ES-I3 (cell line): ENCODE measurements around the gene PAPPA2.
"Not testable (repeated sequence)": the region's sequence is repeated elsewhere in the genome, so short reads cannot be mapped to it uniquely, and the experiment has no call there.

Experiments used
- H3K36me3 ChIP-seq: 2 replicates; pipeline ENCODE4 v1.6.1; 2013; ENCODE audit warnings: mild to moderate bottlenecking, low read length, control low read depth, moderate library complexity; ENCODE audit not compliant: insufficient read depth
- H3K4me1 ChIP-seq: 2 replicates; pipeline ENCODE4 v1.6.1; 2013; ENCODE audit warnings: mild to moderate bottlenecking, control low read depth, low read length; ENCODE audit not compliant: insufficient read depth
- H3K9ac ChIP-seq: 2 replicates; pipeline ENCODE4 v1.6.1; 2013; ENCODE audit warnings: low read depth, mild to moderate bottlenecking, low read length, moderate library complexity
- H3K9me3 ChIP-seq: 2 replicates; pipeline ENCODE4 v1.6.1; 2013; ENCODE audit warnings: mild to moderate bottlenecking, low read length, moderate library complexity; ENCODE audit not compliant: control insufficient read depth, insufficient read depth

Gene PAPPA2

DNA sequence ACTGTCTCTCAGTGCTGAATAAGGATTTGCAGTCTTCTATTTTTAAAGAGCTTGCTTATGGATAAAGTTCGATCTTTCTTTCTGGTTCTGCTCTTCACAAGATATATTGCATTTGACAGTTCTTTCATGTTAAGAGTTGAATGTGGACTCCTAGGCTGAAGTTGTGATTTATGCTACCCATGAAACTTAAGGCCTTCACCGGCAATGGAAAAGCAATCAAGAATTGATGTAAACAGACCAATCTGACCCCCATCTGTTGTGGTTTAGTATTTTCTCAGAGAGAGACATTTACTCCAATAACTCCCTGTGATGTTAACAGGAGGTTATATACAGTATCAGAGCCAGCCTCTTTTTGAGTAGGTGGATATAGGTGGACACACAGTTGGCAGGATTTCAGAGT, 165.8 kb downstream of the PAPPA2 start:
- no peak overlapping the region for H3K9ac ChIP-seq

DNA sequence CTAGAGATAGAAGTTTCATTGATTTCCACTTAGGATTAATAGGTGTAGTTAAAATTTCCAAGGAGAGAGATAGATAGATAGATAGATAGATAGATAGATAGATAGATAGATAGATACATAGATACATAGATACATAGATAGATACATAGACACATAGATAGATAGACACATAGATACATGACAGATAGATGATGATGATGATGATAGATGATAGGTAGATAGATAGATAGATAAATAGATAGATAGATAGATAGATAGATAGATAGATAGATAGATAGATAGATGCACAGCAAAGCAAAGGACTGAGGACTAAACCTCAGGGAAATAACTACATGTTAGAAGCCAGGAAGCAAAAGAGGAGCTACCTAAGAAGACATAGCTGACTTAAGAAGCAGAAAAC, 171.8 kb downstream of the PAPPA2 start:
- H3K9ac ChIP-seq, H3K36me3 ChIP-seq, H3K4me1 ChIP-seq, H3K9me3 ChIP-seq: not testable (repeated sequence)

More for the DNA sequence above, 165.8 kb downstream of the PAPPA2 start:
- Histone ChIP-seq H3K9me3 (no peaks in the 10 kb centered on the region), H3K36me3 (no peaks in the 10 kb centered on the region; the same call in 1 of the 2 replicates), H3K4me1 (no peaks in the 10 kb centered on the region)

DNA sequence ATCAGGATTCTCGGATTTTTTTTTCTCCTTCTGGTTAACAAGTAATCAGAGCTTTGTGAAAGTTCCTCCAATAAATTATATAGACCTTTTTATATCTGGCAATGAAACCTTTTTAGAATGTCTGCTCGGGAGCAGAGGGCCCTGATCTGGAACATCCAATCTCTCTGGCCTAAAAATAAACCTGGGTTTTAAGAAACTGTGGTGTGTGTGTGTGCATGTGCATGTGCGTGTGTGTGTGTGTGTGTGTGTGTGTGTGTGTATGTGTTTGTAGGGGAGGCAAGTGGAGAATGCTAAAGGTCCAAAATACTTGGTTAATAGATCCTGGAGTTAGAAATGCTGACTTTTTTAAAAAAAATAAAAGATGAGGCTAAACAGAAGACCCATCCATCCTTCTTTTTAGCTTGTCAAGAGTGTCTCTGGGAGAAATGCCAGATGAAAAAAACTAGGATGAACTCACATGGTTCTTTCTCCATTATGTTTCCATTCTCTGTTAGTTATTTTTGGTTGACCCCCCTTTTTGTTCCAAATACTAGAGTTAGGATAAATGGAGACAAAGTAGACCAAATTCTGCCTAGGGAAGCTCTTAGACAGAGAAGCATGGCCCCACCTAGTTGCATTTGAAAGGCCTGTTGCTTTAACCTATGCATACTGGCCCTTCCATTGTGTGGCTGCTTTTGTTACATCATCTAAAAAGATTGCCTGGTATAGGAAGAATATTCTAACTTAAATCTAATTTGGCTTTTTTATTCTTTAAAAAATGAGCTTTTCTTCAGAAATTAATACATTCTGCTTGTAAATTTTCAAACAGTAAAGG, 175.9 kb downstream of the PAPPA2 start:
- Histone ChIP-seq H3K9ac (no peak overlapping the region), H3K4me1 (no peaks in the 10 kb centered on the region), H3K36me3 (no peaks in the 10 kb centered on the region), H3K9me3 (no peaks in the 10 kb centered on the region)

DNA sequence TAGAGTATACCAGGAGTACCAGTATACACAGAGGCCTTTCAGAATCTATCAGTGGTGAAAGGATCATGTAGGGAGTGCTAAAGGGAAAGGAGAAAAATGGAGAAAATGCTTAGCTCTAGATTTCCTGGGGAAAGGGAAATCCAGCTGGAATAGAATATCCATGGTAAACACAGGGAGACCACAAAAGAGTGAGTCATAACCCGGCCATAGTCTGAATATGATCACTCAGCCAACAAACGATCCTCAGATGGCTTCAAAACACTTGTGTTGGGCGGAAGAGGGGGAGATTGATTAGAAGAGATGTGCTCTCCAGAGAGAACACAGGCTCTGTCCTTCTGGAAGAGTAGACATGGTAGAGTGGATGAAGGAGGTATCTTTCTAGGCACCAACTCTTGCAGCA, 180.6 kb downstream of the PAPPA2 start:
- H3K36me3 ChIP-seq = no peaks in the 10 kb centered on the region
- no peak overlapping the region for H3K9ac ChIP-seq
- no peaks in the 10 kb centered on the region for H3K9me3 ChIP-seq
- no peaks in the 10 kb centered on the region for H3K4me1 ChIP-seq

DNA sequence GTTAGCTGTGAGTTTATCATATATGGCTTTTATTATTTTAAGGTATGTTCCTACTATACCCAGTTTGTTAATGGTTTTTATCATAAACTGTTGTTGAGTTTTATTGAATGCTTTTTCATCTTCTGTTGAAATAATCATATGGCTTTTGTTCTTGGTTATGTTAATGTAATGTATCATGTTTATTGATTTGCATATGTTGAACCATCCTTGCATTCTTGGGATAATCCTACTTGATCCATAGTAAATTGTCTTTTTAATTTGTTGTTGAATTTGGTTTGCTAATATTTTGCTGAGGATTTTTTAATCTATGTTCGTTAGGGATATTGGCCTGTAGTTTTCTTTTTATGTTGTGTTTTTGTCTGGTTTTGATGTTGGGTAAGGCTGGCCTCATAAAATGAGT, 185.6 kb downstream of the PAPPA2 start:
- Histone ChIP-seq H3K9ac (no peak overlapping the region), H3K4me1 (no peaks in the 10 kb centered on the region), H3K9me3 (no peaks in the 10 kb centered on the region), H3K36me3 (no peaks in the 10 kb centered on the region)

DNA sequence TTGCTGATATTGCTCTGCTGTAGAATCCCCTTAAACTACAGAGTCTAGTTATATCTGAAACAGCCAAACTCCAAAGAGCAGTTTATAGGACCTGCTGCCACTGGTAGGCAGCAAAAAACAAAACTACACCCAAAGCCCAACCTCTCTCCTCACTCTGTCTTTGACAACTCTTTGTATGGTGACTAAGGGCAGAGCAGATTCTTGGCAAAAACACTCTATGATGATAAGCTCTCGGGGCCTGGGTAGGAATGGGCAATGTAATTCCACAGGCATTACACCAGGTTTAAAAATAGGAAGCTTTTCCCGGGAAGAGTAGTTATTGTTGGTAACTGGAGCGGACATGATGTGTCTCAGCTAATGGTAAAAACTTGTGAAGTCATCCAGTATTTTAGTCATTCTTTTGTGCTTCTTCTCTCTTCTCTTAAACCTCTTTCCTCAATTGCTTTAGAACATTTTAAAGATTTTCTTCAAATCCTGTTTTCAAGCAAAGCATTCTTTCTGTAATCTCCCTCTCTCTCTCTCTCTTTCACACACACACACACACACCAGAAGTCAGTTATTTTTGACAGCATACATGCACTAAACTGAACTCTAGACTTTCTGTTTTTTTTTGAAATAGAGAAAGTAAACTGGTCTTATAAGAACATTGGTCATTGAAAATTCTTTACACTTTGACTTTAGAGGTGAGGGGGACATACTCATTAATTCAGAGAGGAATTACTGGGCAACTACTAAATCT, 193.5 kb downstream of the PAPPA2 start:
- Histone ChIP-seq H3K36me3 (no peaks in the 10 kb centered on the region), H3K4me1 (no peaks in the 10 kb centered on the region; the same call in 1 of the 2 replicates), H3K9me3 (no peaks in the 10 kb centered on the region), H3K9ac (no peak overlapping the region)

DNA sequence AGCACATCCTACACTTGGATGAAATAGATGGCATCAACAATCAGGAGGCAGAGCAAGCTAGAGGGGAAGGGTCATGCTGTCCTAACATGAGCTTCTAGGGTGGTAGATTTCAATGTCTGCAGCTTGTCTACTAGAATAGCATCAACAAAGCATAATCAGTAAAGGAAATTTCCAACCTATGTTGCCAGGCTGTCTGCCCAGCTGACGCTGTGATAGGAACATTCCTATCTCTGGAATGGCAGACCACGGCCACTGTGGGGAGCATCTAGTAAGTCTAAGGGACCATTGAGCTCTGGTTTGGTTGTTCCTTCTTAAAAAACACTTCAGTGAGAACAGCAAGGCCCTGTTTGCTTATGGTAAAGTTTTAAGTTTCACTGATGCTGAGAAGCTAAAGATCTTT, 206.8 kb downstream of the PAPPA2 start:
- Histone ChIP-seq H3K9ac (no peak overlapping the region), H3K4me1 (no peaks in the 10 kb centered on the region), H3K36me3 (no peaks in the 10 kb centered on the region), H3K9me3 (no peaks in the 10 kb centered on the region)

DNA sequence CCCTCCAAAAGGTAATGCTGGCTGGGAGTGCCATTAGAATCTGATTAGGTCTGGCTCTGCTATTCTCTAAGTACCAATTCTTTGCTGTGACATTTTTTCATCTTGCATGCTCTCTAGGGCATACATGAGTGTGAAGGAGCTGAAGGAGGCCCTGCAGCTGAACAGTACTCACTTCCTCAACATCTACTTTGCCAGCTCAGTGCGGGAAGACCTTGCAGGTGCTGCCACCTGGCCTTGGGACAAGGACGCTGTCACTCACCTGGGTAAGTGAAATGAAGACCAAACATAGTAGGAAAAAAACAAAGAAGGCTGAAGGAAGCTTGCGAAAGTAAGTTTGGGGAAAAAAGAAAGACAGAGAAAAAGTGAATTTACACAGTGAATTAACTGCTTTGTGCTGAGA, 207.9 kb downstream of the PAPPA2 start:
- Histone ChIP-seq H3K9ac (no peak overlapping the region), H3K9me3 (no peaks in the 10 kb centered on the region), H3K36me3 (no peaks in the 10 kb centered on the region), H3K4me1 (no peaks in the 10 kb centered on the region)

DNA sequence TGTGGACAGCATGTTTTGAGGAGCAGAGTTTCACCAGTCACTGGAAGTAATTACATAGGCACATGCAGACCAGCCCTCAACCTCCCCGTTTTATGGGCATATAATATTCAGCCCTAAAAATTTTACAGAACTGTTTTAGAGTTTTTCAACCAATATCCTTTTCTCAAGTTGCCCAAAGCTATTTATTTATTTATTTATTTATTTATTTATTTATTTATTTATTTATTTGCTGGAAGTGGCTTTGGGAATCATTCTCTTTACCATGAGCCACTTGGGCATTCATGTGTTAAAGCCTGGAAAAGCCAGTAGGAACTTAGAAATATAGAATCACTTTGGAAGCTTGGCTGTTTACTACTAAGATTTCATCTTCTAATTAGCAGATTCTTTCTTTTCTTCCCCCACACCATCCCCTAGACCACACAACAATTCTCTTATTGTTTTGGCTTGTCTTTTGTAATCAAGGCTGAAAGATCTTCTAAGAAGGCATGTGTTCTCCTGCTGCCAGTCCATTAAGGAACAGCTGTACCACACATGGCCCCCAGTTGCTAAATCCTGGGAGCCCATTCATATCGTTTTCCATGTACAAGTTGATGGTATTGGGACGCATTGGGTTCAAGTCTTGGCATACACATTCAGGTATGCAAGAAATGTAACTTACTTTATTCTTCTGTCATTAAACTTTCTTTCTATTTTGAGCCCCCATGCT, 220.0 kb downstream of the PAPPA2 start:
- H3K36me3 ChIP-seq = no peaks in the 10 kb centered on the region
- no peaks in the 10 kb centered on the region for H3K4me1 ChIP-seq
- H3K9ac ChIP-seq = no peak overlapping the region
- no peaks in the 10 kb centered on the region for H3K9me3 ChIP-seq

DNA sequence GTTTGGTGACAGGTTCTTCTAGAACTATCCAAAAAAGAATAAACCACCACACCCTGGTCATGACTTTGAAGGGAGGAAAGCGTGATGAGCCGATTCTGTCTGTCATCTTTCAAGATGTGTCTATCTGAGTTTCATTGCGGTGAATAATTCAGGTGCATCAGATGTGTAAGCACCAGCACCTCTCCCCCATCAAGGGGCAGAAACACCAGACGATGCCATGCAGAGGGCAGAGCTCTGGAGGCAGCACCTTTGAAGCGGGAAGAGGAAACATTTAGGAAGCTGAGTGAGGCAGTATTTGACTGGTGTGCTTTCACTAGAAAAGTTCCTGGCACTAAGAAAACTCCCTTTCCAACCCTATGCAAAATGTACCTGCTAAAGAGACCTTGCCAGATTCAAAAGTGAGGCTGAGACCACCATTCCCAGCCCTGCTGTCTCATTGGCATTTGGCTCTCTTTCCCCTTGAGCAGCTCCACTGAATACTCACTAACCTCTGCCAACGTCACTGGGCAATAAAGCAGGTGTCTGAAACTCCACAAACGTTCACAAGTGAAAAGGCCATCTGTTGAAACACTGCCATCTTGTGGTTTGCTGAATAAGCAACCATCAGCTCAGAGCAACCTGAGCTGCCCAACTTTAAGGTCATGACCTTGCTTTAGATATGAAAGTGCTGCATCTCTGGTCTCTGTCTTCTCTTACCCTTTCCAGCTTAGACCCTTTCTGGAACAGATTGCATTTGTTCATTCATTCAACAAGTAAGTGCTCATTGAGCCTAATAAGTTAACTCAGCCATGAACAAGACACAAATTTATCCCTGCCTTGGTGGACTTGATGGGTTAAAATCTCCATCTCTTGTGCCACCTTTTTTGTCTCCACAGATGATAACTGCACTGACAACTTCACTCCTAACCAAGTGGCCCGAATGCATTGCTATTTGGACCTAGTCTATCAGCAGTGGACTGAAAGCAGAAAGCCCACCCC, 228.6 kb downstream of the PAPPA2 start:
- no peak overlapping the region for H3K9ac ChIP-seq

DNA sequence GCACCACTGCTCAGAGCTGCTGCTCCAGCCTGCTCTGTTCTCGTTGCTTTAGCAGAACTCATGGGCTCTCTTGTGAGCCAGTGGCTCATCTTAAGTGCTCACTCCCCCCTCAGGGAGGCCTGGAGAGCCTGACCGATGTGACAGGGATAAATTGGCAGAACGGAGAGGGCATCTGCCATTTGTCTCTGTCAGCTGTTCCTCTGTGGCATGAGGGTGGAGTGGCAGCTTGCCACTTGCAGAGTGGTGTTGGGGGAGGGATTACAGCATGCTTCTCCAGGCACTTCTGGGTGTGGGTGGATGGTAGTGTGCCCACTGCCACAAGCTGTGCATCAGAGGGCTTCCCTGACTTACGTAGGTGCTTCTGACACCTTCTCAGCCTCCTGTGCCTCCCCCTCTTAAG, 229.5 kb downstream of the PAPPA2 start:
- Histone ChIP-seq H3K36me3 (no peaks in the 10 kb centered on the region), H3K9ac (no peak overlapping the region), H3K4me1 (no peaks in the 10 kb centered on the region), H3K9me3 (no peaks in the 10 kb centered on the region)

More for the DNA sequence above, 228.6 kb downstream of the PAPPA2 start:
- no peaks in the 10 kb centered on the region for H3K36me3 ChIP-seq
- no peaks in the 10 kb centered on the region for H3K4me1 ChIP-seq
- H3K9me3 ChIP-seq = no peaks in the 10 kb centered on the region

DNA sequence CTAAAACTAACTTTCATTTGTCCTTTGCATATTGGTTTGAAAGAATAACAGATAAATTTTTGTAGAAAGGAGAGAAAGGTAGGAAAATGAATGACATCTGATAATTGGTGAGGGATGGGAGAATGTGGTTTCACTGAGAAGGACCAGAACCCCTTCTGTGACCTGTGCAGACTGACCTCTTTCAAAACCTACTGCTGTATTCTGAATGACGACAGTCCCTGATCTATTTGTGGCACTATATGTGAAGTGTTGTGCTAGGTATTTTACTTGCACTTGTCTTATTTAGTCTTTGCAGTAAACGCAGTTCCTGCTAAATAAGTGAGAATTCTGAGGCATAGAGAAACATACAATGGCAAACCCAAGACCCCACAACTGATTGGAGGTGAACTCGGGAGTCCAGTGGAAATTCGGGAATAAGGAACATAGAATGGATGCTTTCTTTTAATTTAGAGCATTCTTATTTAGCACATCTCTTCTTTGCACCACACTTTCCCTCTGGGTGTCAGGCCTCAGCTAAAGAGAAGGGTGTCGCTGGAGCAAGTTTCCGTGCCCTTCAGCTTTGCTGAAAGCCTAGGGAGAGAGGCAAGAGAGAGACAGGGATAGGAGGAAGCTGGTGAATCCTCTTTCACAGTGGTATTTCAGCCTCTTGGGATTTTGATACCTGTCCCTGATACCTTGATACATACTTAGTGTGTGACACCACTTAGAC, 230.2 kb downstream of the PAPPA2 start:
- Histone ChIP-seq H3K4me1 (no peaks in the 10 kb centered on the region), H3K9me3 (no peaks in the 10 kb centered on the region), H3K36me3 (no peaks in the 10 kb centered on the region), H3K9ac (no peak overlapping the region)

DNA sequence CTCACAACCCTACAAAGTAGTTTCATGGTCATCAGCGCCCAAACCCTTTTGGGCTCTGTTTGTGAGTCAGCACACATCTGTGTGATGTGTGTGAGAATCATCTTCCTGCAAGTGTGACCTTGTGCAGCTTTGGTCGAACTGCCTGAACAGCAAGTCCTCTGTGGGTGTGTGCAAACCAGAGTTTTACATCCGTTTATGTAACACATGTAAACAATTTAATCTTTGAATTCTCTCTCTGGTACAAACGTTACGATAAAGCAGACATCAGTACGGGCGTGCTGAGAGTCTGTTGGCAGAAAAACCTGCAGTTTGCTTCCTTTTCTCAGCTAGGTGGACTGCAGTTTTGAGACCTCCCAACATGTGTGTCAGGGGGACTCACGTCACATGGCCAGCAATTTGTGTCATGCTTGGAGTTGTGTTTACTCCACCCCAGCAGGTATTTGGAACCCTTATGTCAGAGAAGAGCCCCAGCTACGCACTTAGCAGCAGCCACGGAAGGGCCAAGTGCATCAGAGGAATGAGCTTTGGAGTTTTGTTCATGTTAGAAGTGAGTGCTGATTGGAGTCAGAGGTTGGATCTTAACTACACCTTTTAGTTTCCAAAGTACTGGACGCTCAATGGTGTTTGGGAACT, 230.8 kb downstream of the PAPPA2 start:
- Histone ChIP-seq H3K9ac (no peak overlapping the region), H3K9me3 (no peaks in the 10 kb centered on the region), H3K4me1 (no peaks in the 10 kb centered on the region), H3K36me3 (no peaks in the 10 kb centered on the region)
